Heart right ventricle (tissue), 16 donors: Measurements from ENCODE around the gene IKZF5. TPM values are rescaled to one million over a fixed set of nuclear protein-coding genes. Genes with fewer than 3 reads are reported as not detected.

Experiments used
- ATAC-seq, 8 donors: fragments of 200-7000 bp; cut with Tn5 transposase; one replicate each; pipeline ENCODE4 v1.9.1; 2020; ENCODE audit warnings: mild to moderate bottlenecking in 8 of 8, moderate library complexity in 8 of 8, moderate number of reproducible peaks in 1 of 8
- DNase-seq, 2 donors: peaks; one replicate each; pipeline ENCODE4 v3.0.0-alpha.2; 2020
- H3K27ac ChIP-seq, 10 donors: fragments of 200-600 bp; sonication (generic) in 2 of 10; one replicate each; pipeline versions ENCODE4 v1.5.0 to v1.8.0; 2020 to 2022; ENCODE audit warnings: mild to moderate bottlenecking in 3 of 10
- H3K27me3 ChIP-seq, 7 donors: fragments of 200-600 bp; one replicate each; pipeline ENCODE4 v1.8.0; 2021 to 2022; ENCODE audit warnings: mild to moderate bottlenecking in 2 of 7
- H3K36me3 ChIP-seq, 9 donors: fragments of 200-600 bp; sonication (generic) in 1 of 9; one replicate each; pipeline versions ENCODE4 v1.5.0 to v1.8.0; 2020 to 2022; ENCODE audit warnings: mild to moderate bottlenecking in 2 of 9
- H3K4me1 ChIP-seq, 9 donors: fragments of 200-600 bp; sonication (generic) in 1 of 9; one replicate each; pipeline versions ENCODE4 v1.5.0 to v1.8.0; 2020 to 2022; ENCODE audit warnings: mild to moderate bottlenecking in 4 of 9
- H3K4me3 ChIP-seq, 10 donors: fragments of 200-600 bp; sonication (generic) in 2 of 10; one replicate each; pipeline versions ENCODE4 v1.5.0 to v1.8.0; 2020 to 2022; ENCODE audit warnings: mild to moderate bottlenecking in 7 of 10, moderate library complexity in 2 of 10
- H3K9me3 ChIP-seq, 11 donors: fragments of 200-600 bp in 10 of 11; sonication (generic) in 2 of 11; one replicate each; pipeline versions ENCODE4 v1.5.0 to v1.8.0; 2013 to 2022; ENCODE audit warnings: mild to moderate bottlenecking in 2 of 11, control low read depth in 1 of 11, moderate library complexity in 1 of 11
- CTCF ChIP-seq, 9 donors: fragments of 200-600 bp; sonication (generic) in 2 of 9; IDR thresholded peaks; one replicate each; pipeline versions ENCODE4 v1.5.0 to v1.8.0; 2021 to 2022; ENCODE audit warnings: antibody characterized with exemption in 9 of 9, mild to moderate bottlenecking in 5 of 9, moderate library complexity in 1 of 9
- WGBS, 2 donors: extraction: QIAGEN DNeasy Blood & Tissue Kit; methylation state at CpG; one replicate each; pipeline ENCODE4 v1.1.7; 2013; ENCODE audit warnings: inconsistent platforms in 1 of 2; 5-methylcytosine and 5-hydroxymethylcytosine counted together
- intact Hi-C, 10 donors: fragments of 100-400 bp; cut with DNase I; formaldehyde crosslinking; loops; one replicate each; pipeline versions ENCODE4 v1.11.1 to v1.14.2; 2022
- polyA plus RNA-seq, 2 donors: library from polyadenylated mRNA; stranded (reverse); fragments of 200-250 nt; gene quantifications; one replicate each; pipeline ENCODE4 v1.2.3, GENCODE V29; 2013
- total RNA-seq, 10 donors: library from RNA; stranded (reverse); fragmentation: NEBNext Ultra II Directional in 3 of 10; extraction: Animal tissue kit (Norgen Biotek cat#: 25700) in 3 of 10; gene quantifications; one replicate each; pipeline versions ENCODE4 v1.2.1 to v1.2.4, GENCODE V29; 2021 to 2023
- donor health status: Arrhythmogenic right ventricular cardiomyopathy.
- donor health status: ischemic (EF 13 %, LVEDD 7.1; RV severe dilation, severe dysfunction).
- donor health status: healthy with polysubstance abuse.
- donor health status: DM: no; HTN: yes; CAD: no.
- donor health status: DM: no; HTN: no; CAD: no.
- donor health status: ischemic (EF 25% LVEDD 6.9; RV normal size, moderate dysfunction).
- donor health status: ischemic (EF 25% LVEDD 5.7; RV mildly dilated, moderate dysfunction).
- donor health status: healthy.
- donor health status: DM: yes; HTN: yes; CAD: no.
- donor health status: Ischemic cardiomyopathy.
- donor health status: ischemic (EF 35%, LVEDD 5.7; RV mildly dilated, moderate dysfunction).
- donor health status: nonischemic (EF 11% LVEDD 7.7; RV severe dilation, severe dysfunction).
- donor health status: DM: yes; HTN: yes; CAD: no.
- donor health status: PGD.
- donor health status: ischemic (EF 29% LVEDD 5.4; RV normal size, mild dysfunction).
- donor health status: nonischemic (EF 23%, LVEDD 6.1; RV moderate dilation, normal function).

The IKZF5 gene
- total and polyA plus RNA-seq, 12 donors, result 3.8 to 14.4 (median 10.9) TPM

GRCh38 chr10:122997864-122998263 lies 10.7 kb downstream of the IKZF5 start:
- no peak for TF ChIP-seq CTCF (IDR thresholded peaks at IDR 0.05)
- no peak overlapping the region for H3K27ac ChIP-seq
- H3K27me3 ChIP-seq, result no peaks in the 10 kb centered on the region
- H3K9me3 ChIP-seq, result no peaks in the 10 kb centered on the region
- intact Hi-C loops, result no loop called here
- H3K4me1 ChIP-seq, result peaks cover 0 to 23% (median 17%) of the 10 kb centered on the region in 9 donors
- WGBS, 2 donors, result 87 to 95% methylated on average over 3 of the region's 3 CpGs
- DNase-seq, result no peak
- H3K36me3 ChIP-seq, result peaks cover 0 to 56% (median 24%) of the 10 kb centered on the region in 9 donors
- no peak for ATAC-seq
- no peak overlapping the region for H3K4me3 ChIP-seq

GRCh38 chr10:122995936-122996335 lies 12.7 kb downstream of the IKZF5 start:
- H3K9me3 ChIP-seq, result no peaks in the 10 kb centered on the region
- H3K4me3 ChIP-seq, result no peak overlapping the region
- DNase-seq, result no peak
- TF ChIP-seq CTCF (IDR thresholded peaks at IDR 0.05), result no peak
- WGBS, 2 donors, result 90 to 92% methylated on average over 4 of the region's 4 CpGs
- H3K27ac ChIP-seq, result no peak overlapping the region
- H3K36me3 ChIP-seq, result peaks cover 0 to 75% (median 24%) of the 10 kb centered on the region in 9 donors
- H3K27me3 ChIP-seq, result no peaks in the 10 kb centered on the region
- no peak for ATAC-seq
- peaks cover 0 to 23% (median 11%) of the 10 kb centered on the region in 9 donors for H3K4me1 ChIP-seq
- intact Hi-C loops, result no loop called here

- no peak overlapping the region for H3K4me3 ChIP-seq
- intact Hi-C loops, result no loop called here
- H3K9me3 ChIP-seq, result no peaks in the 10 kb centered on the region
- H3K27ac ChIP-seq, result no peak overlapping the region
- WGBS, 2 donors, result 92 to 96% methylated on average over 6 of the region's 6 CpGs
- no peak for DNase-seq
- H3K36me3 ChIP-seq, result peaks cover 0 to 91% (median 24%) of the 10 kb centered on the region in 9 donors
- ATAC-seq, result no peak
- TF ChIP-seq CTCF (IDR thresholded peaks at IDR 0.05), result no peak
- H3K4me1 ChIP-seq, result peaks cover 0 to 5% (median under 1%) of the 10 kb centered on the region in 9 donors
- H3K27me3 ChIP-seq, result no peaks in the 10 kb centered on the region
Measured at GRCh38 chr10:122993797-122994336, 14.7 kb downstream of the IKZF5 start.

- no peak for TF ChIP-seq CTCF (IDR thresholded peaks at IDR 0.05)
- ATAC-seq, result no peak
- Histone ChIP-seq H3K4me1 (no peaks in the 10 kb centered on the region), H3K27ac (no peak overlapping the region), H3K27me3 (no peaks in the 10 kb centered on the region), H3K36me3 (peaks cover 0 to 85% (median 14%) of the 10 kb centered on the region in 9 donors), H3K4me3 (no peak overlapping the region), H3K9me3 (no peaks in the 10 kb centered on the region)
- WGBS, 2 donors, result 80 to 91% methylated on average over 1 of the region's 1 CpG
- no peak for DNase-seq
- intact Hi-C loops, result no loop called here
Measured at GRCh38 chr10:122992031-122992585, 16.5 kb downstream of the IKZF5 start.
